ENCODE data around the gene SLC6A1.

SLC6A1 gene

GRCh38 chr3:10988991-10989484 is 3.5 kb upstream of the SLC6A1 start:
- in situ Hi-C loops (cut with MboI; ENCODE audit: low sequenced_read_pairs) = no loop called here

GRCh38 chr3:10992943-10993728 is 588 bp downstream of the SLC6A1 start:
- in situ Hi-C loops (cut with MboI; ENCODE audit: low sequenced_read_pairs) = no loop called here

GRCh38 chr3:10993729-10994065 is 1.1 kb downstream of the SLC6A1 start:
- in situ Hi-C loops (cut with MboI; ENCODE audit: low sequenced_read_pairs) = no loop called here

- in situ Hi-C loops (cut with MboI; ENCODE audit: low sequenced_read_pairs) = no loop called here
Measured at GRCh38 chr3:10994306-10994705, 1.8 kb downstream of the SLC6A1 start.

- in situ Hi-C loops (cut with MboI; ENCODE audit: low sequenced_read_pairs) = no loop called here
Measured at GRCh38 chr3:10995871-10996270, 3.3 kb downstream of the SLC6A1 start.

GRCh38 chr3:10996345-10997013 is 3.9 kb downstream of the SLC6A1 start:
- in situ Hi-C loops (cut with MboI; ENCODE audit: low sequenced_read_pairs) = no loop called here

- in situ Hi-C loops (cut with MboI; ENCODE audit: low sequenced_read_pairs) = no loop called here
Measured at GRCh38 chr3:10997196-10997595, 4.6 kb downstream of the SLC6A1 start.

- in situ Hi-C loops (cut with MboI; ENCODE audit: low sequenced_read_pairs) = no loop called here
Measured at GRCh38 chr3:10998542-10998941, 6.0 kb downstream of the SLC6A1 start.

GRCh38 chr3:10999221-11000107 is 6.9 kb downstream of the SLC6A1 start:
- in situ Hi-C loops (cut with MboI; ENCODE audit: low sequenced_read_pairs) = no loop called here

- in situ Hi-C loops (cut with MboI; ENCODE audit: low sequenced_read_pairs) = no loop called here
Measured at GRCh38 chr3:11000528-11000927, 8.0 kb downstream of the SLC6A1 start.

- in situ Hi-C loops (cut with MboI; ENCODE audit: low sequenced_read_pairs) = no loop called here
Measured at GRCh38 chr3:11001020-11001657, 8.6 kb downstream of the SLC6A1 start.

GRCh38 chr3:11001658-11002021 is 9.1 kb downstream of the SLC6A1 start:
- in situ Hi-C loops (cut with MboI; ENCODE audit: low sequenced_read_pairs) = no loop called here

- in situ Hi-C loops (cut with MboI; ENCODE audit: low sequenced_read_pairs) = no loop called here
Measured at GRCh38 chr3:11002371-11002807, 9.8 kb downstream of the SLC6A1 start.

GRCh38 chr3:11004563-11004962 is 12.0 kb downstream of the SLC6A1 start:
- in situ Hi-C loops (cut with MboI; ENCODE audit: low sequenced_read_pairs) = no loop called here

- in situ Hi-C loops (cut with MboI; ENCODE audit: low sequenced_read_pairs) = no loop called here
Measured at GRCh38 chr3:11005686-11006256, 13.2 kb downstream of the SLC6A1 start.

- in situ Hi-C loops (cut with MboI; ENCODE audit: low sequenced_read_pairs) = no loop called here
Measured at GRCh38 chr3:11006986-11007933, 14.7 kb downstream of the SLC6A1 start.

- in situ Hi-C loops (cut with MboI; ENCODE audit: low sequenced_read_pairs) = no loop called here
Measured at GRCh38 chr3:11009898-11010297, 17.4 kb downstream of the SLC6A1 start.

GRCh38 chr3:11010426-11011165 is 18.0 kb downstream of the SLC6A1 start:
- in situ Hi-C loops (cut with MboI; ENCODE audit: low sequenced_read_pairs) = no loop called here

- in situ Hi-C loops (cut with MboI; ENCODE audit: low sequenced_read_pairs) = no loop called here
Measured at GRCh38 chr3:11014253-11014652, 21.7 kb downstream of the SLC6A1 start.
